HEK293T (cell line): ENCODE measurements around the gene CNTD1.

Experiments
- CTCF ChIA-PET: fragments of 350-600 bp; formaldehyde crosslinking; extraction: SDS; loops from one replicate; lab custom pipeline; 2021; ENCODE audit warnings: antibody characterized with exemption, inconsistent platforms; lab: Yijun Ruan, JAX
- POLR2A ChIA-PET: fragments of 350-600 bp; formaldehyde crosslinking; extraction: SDS; loops from one replicate; lab custom pipeline; 2020; ENCODE audit warnings: antibody characterized with exemption, inconsistent platforms; lab: Yijun Ruan, JAX
- DNase-seq: peaks from one replicate; pipeline ENCODE4 v3.0.0; 2012; ENCODE audit warnings: mixed read lengths; ENCODE audit errors: extremely low spot score
- ARNT ChIP-seq: fragments of 450-650 bp; IDR thresholded peaks from 2 replicates; pipeline ENCODE4 v1.6.1; 2017; ENCODE audit warnings: mild to moderate bottlenecking
- BHLHE40 ChIP-seq: fragments of 450-650 bp; IDR thresholded peaks from 2 replicates; pipeline ENCODE4 v1.6.1; 2016; ENCODE audit warnings: mild to moderate bottlenecking, moderate library complexity, borderline replicate concordance
- CTBP1 ChIP-seq: fragments of 450-650 bp; IDR thresholded peaks from 2 replicates; pipeline ENCODE4 v1.6.1; 2016; ENCODE audit warnings: borderline replicate concordance
- ELF4 ChIP-seq: fragments of 450-650 bp; IDR thresholded peaks from 2 replicates; pipeline ENCODE4 v1.6.1; 2017; ENCODE audit warnings: antibody characterized with exemption
- FOXA1 ChIP-seq: fragments of 450-650 bp; IDR thresholded peaks from 2 replicates; pipeline ENCODE4 v1.6.1; 2016; ENCODE audit warnings: mild to moderate bottlenecking
- FOXK2 ChIP-seq: fragments of 450-650 bp; IDR thresholded peaks from 2 replicates; pipeline ENCODE4 v1.6.1; 2016; ENCODE audit warnings: mild to moderate bottlenecking
- FOXM1 ChIP-seq: fragments of 450-650 bp; IDR thresholded peaks from 2 replicates; pipeline ENCODE4 v1.6.1; 2017; ENCODE audit warnings: mild to moderate bottlenecking, borderline replicate concordance
- HDGF ChIP-seq: fragments of 450-650 bp; IDR thresholded peaks from 2 replicates; pipeline ENCODE4 v1.6.1; 2017; ENCODE audit warnings: antibody characterized with exemption, borderline replicate concordance
- L3MBTL2 ChIP-seq: fragments of 450-650 bp; conservative IDR thresholded peaks from 2 replicates; pipeline ENCODE4 v1.6.1; 2016; ENCODE audit warnings: mild to moderate bottlenecking
- LEF1 ChIP-seq: fragments of 450-650 bp; IDR thresholded peaks from 2 replicates; pipeline ENCODE4 v1.6.1; 2017; ENCODE audit warnings: mild to moderate bottlenecking, borderline replicate concordance
- NFRKB ChIP-seq: fragments of 450-650 bp; IDR thresholded peaks from 2 replicates; pipeline ENCODE4 v1.6.1; 2016; ENCODE audit warnings: mild to moderate bottlenecking, moderate library complexity
- PKNOX1 ChIP-seq: fragments of 450-650 bp; IDR thresholded peaks from 2 replicates; pipeline ENCODE4 v1.6.1; 2016
- SP1 ChIP-seq: fragments of 450-650 bp; IDR thresholded peaks from 2 replicates; pipeline ENCODE4 v1.6.1; 2017
- SUZ12 ChIP-seq: fragments of 450-650 bp; IDR thresholded peaks from 2 replicates; pipeline ENCODE4 v1.6.1; 2016; ENCODE audit warnings: mild to moderate bottlenecking
- TARDBP ChIP-seq: fragments of 450-650 bp; IDR thresholded peaks from 2 replicates; pipeline ENCODE4 v1.6.1; 2016
- ZNF384 ChIP-seq: fragments of 450-650 bp; IDR thresholded peaks from 2 replicates; pipeline ENCODE4 v1.6.1; 2016

CNTD1 gene

DNA sequence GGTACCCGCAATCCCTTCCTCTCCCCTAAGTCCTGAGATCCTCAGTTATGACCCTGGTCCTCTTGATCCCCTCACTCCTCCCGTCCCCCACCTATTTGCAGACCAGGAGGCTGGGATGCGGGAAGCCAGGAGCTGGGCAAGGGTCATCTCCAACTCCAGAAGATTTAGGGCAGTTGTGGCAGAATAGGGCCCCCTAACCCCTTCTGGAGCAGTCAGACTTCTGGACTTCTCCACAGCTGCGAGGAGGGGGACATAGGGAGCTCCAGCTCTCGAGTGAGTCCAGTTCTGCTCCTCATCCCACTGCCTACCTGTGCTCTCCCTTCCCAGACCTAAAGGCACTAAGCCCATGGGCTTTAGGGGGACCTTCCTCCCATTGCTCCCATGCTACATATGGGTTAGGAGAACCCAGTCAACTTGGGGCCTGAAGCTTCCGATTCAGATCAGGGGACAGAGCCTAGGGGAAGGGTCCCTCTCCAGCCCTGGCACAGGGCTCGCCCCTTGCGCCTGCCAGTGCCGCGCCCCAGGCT lies 17.0 kb upstream of the CNTD1 start:
- TF ChIP-seq HDGF = no peak
- no peak for TF ChIP-seq L3MBTL2
- no peak for TF ChIP-seq SUZ12
- TF ChIP-seq TARDBP = no peak
- no peak for TF ChIP-seq BHLHE40
- TF ChIP-seq ARNT = no peak
- TF ChIP-seq FOXK2 = no peak
- no peak for TF ChIP-seq PKNOX1
- TF ChIP-seq ZNF384 = no peak
- no peak for TF ChIP-seq ELF4
- TF ChIP-seq LEF1 = no peak
- TF ChIP-seq NFRKB = no peak
- TF ChIP-seq CTBP1 = no peak
- TF ChIP-seq SP1 = no peak
- no peak for TF ChIP-seq FOXA1
- TF ChIP-seq FOXM1 = no peak
- no peak for DNase-seq
- ChIA-PET POLR2A (interaction anchor here (0.7 to 2.5 kb wide), 2 partner anchors 8 to 17 kb away, joined by 3 to 11 read pairs; partner anchors contain the start of genes CNTD1, COA3 and VPS25), CTCF (no interaction called here)

GRCh38 chr17:42782166-42783061 lies 16.2 kb upstream of the CNTD1 start:
- CTCF ChIA-PET = interaction anchor here (1.1 kb wide), 1 partner anchor 19 kb away, joined by 3 read pairs; no protein-coding TSS in a partner anchor
- TF ChIP-seq LEF1 (no peak), HDGF (no peak), ARNT (no peak), L3MBTL2 (no peak), SP1 (no peak), FOXK2 (no peak), ZNF384 (no peak), CTBP1 (no peak)
- DNase-seq = no peak
- POLR2A ChIA-PET = interaction anchor here (0.7 to 2.5 kb wide), 2 partner anchors 9 to 16 kb away, joined by 3 to 11 read pairs; partner anchors contain the start of genes CNTD1, COA3 and VPS25

- ChIA-PET POLR2A (interaction anchor here (2.5 kb wide), 1 partner anchor 10 kb away, joined by 11 read pairs; the partner anchor contains the start of gene VPS25), CTCF (interaction anchor here (1.1 kb wide), 1 partner anchor 20 kb away, joined by 3 read pairs; no protein-coding TSS in a partner anchor)
- DNase-seq = no peak
- TF ChIP-seq CTBP1 (no peak), ELF4 (no peak), LEF1 (no peak), HDGF (no peak), L3MBTL2 (no peak), FOXA1 (no peak), SUZ12 (no peak), FOXM1 (no peak), ZNF384 (no peak), BHLHE40 (no peak), PKNOX1 (no peak), SP1 (no peak), TARDBP (no peak)
These were observed 15.4 kb upstream of the CNTD1 start for GRCh38 chr17:42783062-42783790.

- POLR2A ChIA-PET = interaction anchor here (2.5 kb wide), 1 partner anchor 11 kb away, joined by 11 read pairs; the partner anchor contains the start of gene VPS25
- TF ChIP-seq SP1 (no peak), NFRKB (no peak), ELF4 (no peak), BHLHE40 (no peak), FOXK2 (no peak), SUZ12 (no peak), ZNF384 (no peak), LEF1 (no peak)
- DNase-seq = no peak
- CTCF ChIA-PET = interaction anchor here (1.1 kb wide), 1 partner anchor 20 kb away, joined by 3 read pairs; no protein-coding TSS in a partner anchor
These were observed 14.9 kb upstream of the CNTD1 start for GRCh38 chr17:42783791-42784138.

GRCh38 chr17:42784409-42784808 lies 14.3 kb upstream of the CNTD1 start:
- CTCF ChIA-PET = no interaction called here
- TF ChIP-seq FOXA1 (no peak), NFRKB (no peak), SUZ12 (no peak), LEF1 (no peak), PKNOX1 (no peak), CTBP1 (no peak), ELF4 (no peak), L3MBTL2 (no peak), FOXK2 (no peak), HDGF (no peak), ZNF384 (no peak), FOXM1 (no peak), SP1 (no peak), BHLHE40 (no peak), TARDBP (no peak)
- no peak for DNase-seq
- POLR2A ChIA-PET = no interaction called here
